Anterior cingulate cortex (tissue), 58 donors: ENCODE data around the gene PCSK7.

Experiments
- DNase-seq, 58 donors: peaks; one replicate each; lab custom pipeline; 2025; lab: John Stamatoyannopoulos, UW

Gene PCSK7

GRCh38 chr11:117232092-117232878 is 412 bp upstream of the PCSK7 start, which contains the start of gene RNF214:
RNF214 (plus strand) TSS chr11:117232671; CDS start chr11:117234273, 1,602 bp downstream.
- peak in 55 of 58 donors; percentile 34 to 90 (median 76) for DNase-seq

DNA sequence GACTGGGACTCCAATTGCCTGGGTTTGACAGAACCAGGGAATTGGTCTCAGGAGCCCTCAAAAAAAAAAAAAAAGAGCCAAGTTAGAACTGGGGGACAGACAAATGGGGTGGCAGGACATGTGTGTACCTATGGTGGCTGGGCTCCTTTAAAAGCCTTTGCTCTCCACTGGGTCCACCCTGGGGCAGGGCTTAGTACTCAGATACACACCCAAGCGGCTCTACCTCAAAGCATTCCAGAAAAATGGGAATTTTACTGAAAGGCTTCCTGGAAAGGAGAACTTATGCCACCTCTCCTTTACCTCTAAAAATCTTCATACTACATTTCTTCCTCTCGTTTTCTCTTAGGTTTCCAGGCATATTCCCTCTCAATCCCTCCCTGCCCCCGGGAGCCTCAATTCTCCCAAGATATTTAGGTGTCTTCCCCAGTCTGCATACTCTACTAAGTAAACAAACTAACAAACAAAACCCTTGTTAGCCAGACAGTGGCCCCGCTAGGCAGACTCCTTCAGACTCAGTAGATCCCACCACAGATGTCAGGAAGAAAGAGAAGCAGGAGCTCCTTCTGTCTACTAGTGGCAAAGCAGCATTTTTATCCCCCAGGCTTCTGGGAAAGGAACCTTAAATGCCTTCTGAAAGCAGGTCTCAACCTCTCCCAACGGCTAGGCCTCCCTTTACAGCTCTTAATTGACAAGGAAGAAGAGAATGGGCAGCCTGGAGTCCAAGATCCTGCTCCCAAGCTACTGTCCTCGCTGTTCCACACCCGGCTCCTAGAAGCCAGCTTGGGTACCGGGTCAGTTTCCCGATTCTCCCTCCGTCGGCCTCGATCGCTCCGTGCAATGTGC is 653 bp downstream of the PCSK7 start:
- no peak for DNase-seq

GRCh38 chr11:117230286-117230961 is 1.4 kb downstream of the PCSK7 start:
- DNase-seq = no peak

GRCh38 chr11:117229931-117230285 is 2.0 kb downstream of the PCSK7 start:
- DNase-seq = no peak

GRCh38 chr11:117229411-117229810 is 2.5 kb downstream of the PCSK7 start:
- no peak for DNase-seq

DNA sequence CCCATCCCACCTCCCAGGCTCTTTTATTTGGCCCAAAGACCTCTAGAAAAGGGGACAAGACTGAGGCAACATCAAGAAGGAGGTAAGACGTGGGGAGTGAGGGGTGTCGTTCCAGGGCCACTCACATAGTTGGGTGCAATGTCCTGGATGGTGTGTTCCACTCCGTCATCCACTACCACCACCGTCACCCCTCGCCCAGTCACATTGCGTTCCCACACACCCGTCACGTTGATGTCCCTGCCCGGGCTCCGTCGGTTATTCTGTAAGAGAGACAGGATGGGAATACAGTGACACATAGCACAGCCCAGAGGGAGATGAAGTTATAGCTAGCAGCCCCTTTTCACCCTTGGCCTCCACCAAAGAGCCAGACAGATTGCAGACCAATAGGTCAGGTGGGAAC is 3.8 kb downstream of the PCSK7 start:
- no peak for DNase-seq

DNA sequence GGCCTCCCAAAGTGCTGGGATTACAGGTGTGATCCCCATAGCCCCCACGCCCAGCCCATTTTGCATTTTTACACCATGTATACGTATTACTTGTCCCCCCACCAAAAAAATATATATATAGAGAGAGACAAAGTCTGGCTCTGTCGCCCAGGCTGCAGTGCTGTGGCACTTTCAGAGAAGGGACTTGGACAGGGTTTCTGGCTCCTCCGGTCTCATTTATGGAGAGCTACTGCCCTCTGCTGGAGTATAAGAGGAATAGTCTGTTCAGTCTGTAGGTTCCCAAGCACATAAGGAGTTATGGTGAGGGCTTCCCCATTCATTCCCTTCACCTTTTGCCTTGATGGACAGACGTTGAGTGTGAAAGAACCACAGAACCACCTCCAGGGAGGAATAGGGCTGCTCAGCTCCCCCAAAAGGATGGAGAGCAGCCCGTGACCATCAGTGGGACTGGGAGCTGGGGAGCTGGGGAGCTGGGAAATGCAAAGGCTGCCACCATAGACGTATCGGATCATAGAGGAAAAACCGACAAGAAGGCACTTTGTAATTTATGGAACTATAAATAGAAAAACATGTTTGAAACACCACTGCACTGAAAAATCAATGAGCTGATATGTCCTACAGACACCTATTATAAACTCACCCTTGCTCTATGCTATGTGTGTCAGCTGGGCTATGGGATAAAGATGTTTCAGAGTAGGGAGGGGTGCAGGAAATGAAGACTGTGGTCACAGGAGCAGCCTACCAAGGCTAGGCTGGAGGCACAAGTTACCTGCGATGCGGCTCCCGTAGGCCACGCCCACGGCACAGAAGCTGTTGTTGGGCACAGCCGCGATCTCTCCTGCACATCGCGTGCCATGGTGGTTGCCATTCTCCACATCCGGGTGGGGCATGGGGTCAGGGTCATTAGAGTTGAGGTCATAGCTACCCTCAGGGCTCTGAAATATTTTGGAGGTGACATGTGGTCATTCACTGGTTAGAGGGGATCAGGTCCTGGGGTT is 5.2 kb downstream of the PCSK7 start:
- peak in 28 of 58 donors; percentile 13 to 76 (median 38) for DNase-seq

GRCh38 chr11:117225553-117226170 is 6.2 kb downstream of the PCSK7 start:
- no peak for DNase-seq

DNA sequence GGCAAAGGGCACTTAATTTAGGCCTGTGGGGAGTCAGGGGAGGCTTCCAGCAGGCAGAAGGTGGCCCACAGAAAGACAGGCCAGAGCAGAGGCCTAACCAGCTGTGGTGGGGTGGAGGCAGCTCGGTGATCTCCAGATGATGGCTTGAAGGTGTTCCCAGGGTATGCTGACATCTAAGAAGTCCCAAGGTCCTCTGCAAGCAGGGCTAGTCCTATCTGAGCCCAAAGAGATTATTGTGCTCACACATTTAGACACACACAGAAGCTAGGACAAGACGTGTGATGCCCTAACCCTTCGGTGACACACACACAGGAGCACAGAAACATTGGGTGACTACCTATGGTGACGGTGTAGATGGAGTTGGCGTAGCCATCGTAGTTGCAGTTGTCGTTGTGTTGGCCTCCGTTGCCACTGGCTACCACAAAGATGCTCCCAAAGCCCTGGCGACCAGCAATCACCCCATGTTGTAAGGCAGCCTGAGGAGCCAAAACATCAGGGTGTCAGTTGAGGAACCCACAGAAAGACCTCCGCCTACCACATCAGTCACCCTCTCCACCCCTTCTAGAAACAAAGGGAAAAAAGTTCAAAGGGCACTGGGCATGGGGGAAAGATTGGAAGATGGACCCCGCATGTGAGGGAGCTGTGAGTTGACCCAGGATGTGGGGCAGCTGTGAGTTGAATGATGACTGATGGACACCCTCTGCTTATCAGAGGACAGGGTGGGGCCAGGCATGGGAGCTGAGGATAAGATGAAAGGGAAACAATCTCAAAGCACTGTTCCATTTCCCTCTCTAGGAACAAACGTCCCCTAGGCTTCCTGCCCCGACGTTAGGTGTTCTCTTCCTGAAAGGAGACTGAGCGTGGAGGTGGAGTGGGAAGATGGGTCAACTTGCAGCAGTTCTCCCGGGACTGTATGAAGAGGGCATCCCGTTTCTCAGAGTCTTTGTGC is 7.9 kb downstream of the PCSK7 start:
- DNase-seq = no peak

DNA sequence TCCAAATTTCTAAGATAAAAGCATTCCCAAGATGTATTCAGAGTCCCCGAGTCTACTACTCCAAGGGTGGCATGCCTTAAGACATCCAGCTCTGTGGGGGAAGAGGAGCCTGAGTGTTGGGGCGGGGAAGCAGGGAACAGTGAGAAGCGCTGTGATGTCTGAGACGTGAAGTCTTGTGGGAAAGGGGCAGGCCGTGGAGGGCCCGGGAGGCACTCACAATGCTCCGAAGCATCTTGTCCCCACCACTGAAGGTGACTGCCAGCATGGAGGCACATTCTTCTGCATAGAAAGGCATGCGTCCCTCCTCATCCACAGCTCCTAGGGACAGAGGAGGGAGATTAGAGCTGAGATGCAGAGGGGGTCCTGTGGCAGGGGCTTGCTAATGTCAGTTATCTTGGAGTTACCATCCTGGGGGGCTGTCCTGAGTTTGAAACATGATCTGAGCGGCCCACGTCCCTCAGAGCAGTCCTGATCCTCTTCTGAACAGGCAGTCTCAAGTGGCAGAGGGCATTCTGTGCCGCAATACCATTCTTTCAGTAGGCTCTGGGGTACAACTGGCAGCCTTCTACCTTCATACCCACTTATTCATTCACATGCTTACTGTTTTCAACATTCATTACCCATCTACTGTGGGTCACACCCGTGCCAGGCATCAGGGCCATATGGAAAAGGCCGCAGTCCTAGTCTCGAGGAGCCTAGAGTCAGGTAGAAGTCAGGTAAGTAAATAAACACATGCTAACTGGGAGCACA is 8.7 kb downstream of the PCSK7 start:
- no peak for DNase-seq

- DNase-seq = no peak
Observed at GRCh38 chr11:117221775-117222517, 9.9 kb downstream of the PCSK7 start.

DNA sequence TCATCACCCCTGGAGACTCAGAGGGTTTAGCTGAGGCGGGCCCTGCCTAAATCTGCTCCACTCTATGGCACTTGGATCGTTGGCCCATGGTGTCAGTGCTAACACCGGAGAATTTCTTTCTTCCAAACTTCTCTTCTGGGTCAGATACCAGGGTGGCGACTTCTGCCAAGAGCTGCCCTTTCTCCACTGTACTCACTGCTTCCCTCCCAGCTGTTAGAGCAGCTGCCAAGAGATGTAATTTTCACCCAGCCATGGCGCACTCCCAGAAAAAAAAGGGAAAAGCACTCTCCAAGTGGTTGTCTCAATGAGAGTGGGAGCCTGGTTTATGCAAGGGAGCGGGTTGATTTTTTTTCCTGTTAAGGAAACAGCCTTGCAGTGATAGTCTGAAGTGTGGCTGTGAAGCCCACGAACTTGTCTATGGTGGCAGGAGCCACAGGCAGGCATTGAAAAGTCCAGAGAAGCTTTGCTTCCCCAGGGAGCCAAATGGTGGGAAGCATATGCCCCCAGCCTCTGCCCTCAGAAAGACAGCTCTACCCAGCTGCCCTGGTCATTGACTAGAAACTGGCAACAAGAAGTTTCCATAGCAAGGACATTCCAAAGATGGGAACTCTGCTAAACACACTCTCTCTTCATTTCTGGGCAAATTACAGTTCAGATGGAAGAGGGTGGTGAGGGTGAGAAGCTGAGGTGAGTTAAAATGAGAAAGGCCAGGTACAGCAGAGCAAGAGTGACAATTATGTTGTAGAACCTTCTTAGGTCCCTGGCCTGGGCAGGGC is 10.7 kb downstream of the PCSK7 start:
- peak in 10 of 58 donors; percentile 31 to 65 (median 61) for DNase-seq

DNA sequence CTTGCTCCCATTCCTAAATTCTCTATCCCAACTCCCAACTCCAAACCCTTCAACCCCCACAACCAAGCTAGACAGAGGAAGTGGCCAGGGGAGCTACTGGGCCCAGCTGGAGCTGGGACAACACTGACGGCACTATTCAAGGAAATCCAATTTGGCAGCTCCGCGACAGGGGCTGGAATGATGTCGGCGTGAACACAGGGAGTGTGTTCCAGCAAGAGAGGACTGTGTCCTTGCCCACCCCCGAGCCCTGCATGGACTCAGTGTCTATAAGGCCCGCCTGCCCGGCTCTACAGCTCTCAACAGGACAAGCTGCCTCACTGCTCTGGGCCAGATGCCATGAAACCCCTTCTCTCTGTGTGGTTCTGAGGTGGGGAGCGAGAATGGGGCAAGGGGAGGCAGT is 11.3 kb downstream of the PCSK7 start:
- DNase-seq = peak in 48 of 58 donors; percentile 22 to 89 (median 59)

GRCh38 chr11:117219995-117220394 is 11.9 kb downstream of the PCSK7 start:
- DNase-seq = no peak

DNA sequence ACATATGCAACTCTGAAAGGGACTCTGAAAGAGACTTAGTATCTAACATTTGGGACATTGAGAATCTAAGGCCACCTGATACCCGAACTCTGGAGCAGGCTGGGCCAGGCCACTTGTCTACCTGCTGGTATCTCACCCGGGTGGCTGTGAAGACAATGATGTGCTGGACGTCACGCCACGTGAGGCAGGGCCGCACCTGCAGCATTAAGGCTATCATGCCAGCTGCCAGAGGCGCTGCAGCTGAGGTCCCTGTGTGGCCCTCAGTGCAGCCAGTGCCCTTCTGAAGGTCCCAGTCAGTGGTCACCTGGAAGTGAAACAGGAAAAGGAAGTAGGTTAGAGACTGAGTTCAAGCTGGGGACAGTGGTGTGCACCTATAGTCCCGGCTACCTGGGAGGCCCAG is 12.4 kb downstream of the PCSK7 start:
- DNase-seq = no peak

- DNase-seq = no peak
Observed at GRCh38 chr11:117219001-117219400, 12.9 kb downstream of the PCSK7 start.
